ENCODE measurements around the gene NSL1. TPM values are rescaled to one million over a fixed set of nuclear protein-coding genes. Genes with fewer than 3 reads are reported as not detected.

Gene NSL1
- total RNA-seq, 1 donor = 28.2 TPM

Other genes with a start within 250 kb of the NSL1 start
- gene ATF3, start 183.0 kb downstream of the NSL1 start, total RNA-seq = 3.2 and 3.6 TPM in 2 replicates
- 0.36 and 0.59 TPM in 2 replicates for gene BATF3, start 91.9 kb downstream of the NSL1 start, total RNA-seq
- gene TATDN3, start 117 bp upstream of the NSL1 start, total RNA-seq = 14.1 and 18.3 TPM in 2 replicates
- not detected in 2 replicates for gene SPATA45, start 55.9 kb upstream of the NSL1 start, total RNA-seq
- gene FLVCR1, start 66.5 kb upstream of the NSL1 start, total RNA-seq = 5.4 and 11.2 TPM in 2 replicates
- gene VASH2, start 158.8 kb upstream of the NSL1 start, total RNA-seq = 1.1 and 2.1 TPM in 2 replicates
- 46.3 and 59.2 TPM in 2 replicates for gene ANGEL2, start 224.1 kb upstream of the NSL1 start, total RNA-seq

Measured in osteoblast (primary cell).